NOMO-1 treated with dmso at 0.1 percent for 144 hours (cell line): ENCODE measurements around the gene FAIM2.

Experiments used
- DNase-seq: peaks from one replicate; lab custom pipeline; 2025; ENCODE audit not compliant: unreplicated experiment; lab: John Stamatoyannopoulos, UW

Gene FAIM2

DNA sequence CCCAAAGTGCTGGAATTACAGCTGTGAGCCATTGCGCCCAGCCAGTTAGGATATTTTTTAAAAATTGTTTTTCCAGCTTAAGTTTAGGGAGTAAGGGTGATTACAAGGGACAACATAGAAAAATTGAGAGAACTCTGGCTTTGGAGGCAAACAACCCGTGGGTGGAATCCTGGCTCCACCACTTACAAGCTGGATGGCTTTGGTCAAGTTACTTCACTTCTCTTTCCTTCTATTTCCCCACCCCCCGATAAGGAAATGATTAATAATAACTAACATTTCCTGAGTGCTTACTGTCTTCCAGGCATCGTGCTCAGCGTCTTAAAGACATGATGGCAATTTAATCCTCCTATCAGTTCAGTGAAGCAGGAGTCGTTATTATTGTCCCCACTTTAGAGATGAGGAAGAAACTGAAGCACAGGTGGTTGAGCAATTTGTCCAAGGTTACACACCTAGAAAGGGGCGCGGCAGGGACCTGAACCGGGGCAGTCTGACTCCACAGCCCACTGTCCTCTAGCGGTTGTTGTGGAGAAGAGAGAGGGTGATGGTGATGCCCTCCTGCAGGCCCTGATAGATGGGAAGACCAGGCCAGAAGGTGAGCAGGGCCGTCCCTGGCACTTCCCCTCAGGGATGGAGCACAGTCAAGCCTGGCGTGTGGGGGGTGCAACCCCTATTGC is 16.7 kb upstream of the FAIM2 start:
- no peak for DNase-seq

DNA sequence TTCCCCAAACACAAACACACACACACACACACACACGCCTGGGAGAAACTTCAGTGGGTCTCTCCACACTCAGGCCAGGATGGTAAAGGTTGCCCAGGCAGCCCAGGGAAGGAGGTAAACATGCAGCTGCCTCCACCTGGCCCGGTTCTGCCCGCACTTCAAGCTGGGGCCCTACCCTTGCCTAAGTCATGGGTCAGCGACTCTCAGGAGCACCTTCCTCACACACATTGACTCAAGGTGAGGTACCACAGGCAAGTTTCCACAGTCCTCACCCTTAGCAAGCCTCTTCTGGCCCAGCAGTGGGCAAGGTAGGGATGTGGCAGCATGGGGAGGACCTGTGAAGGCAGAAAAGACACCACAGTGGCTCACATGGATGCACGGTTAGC is 14.1 kb upstream of the FAIM2 start:
- DNase-seq, result no peak

DNA sequence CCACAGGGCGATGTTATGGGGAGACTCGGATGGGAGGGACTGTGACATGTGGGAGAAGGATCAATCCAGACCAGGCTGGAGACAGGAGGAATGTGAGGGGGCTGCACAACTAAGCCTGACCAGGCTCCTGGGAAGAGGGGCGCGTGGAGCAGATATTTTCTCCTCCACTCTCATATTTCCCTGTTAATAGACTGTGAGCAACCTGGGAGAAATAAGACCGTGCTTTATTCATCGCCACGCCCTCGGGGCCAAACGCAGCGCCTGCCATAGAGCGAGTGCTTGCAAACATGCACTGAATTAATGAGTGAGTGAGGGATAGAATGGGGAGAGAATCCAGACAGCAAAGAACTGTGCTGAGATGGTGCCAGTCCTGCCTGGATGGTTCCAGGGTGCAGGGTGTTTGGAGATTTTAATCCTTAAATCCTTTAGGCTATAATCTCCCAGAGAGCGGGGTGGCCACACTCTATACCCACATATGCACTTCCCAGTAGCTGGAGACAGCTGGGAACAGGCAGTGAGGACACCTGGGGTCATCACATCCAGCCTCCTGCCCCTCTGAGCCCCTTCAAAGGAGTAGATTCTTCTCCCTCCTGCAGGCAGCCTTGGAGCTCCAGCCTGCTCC is 13.6 kb upstream of the FAIM2 start:
- no peak for DNase-seq

DNA sequence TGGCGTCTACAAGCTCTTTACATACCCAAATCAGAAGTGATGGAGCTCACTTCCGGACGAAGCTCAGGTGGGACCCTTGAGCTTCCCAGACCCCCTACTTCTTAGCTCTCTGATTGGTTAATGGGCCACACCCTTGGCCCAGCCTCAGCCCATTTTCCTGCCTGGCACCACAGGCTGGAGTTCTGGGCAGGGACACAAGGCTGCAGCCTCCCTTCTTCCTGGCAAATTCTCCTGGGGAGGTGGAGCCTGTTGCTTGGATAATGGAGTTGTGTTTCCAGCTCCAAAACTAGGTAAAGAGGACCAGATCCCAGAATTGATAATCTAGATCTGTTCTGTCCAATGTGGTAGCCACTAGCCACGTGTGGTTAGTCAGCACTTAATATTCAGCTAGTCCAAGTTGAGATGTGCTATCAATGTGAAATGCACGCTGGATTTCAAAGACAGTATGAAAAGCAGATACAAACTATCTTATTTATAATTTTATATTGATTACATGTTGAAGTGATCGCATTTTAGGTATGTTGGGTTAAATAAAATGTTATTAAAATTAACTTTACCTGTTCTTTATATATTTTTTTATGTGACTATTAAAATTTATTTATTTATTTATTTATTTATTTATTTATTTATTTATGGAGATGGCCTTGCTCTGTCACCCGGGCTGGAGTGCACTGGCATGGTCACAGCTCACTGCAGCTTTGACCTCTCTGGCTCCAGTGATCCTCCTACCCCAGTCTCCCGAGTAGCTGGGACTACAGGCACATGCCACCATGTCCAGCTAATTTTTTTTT is 12.6 kb upstream of the FAIM2 start:
- no peak for DNase-seq

DNA sequence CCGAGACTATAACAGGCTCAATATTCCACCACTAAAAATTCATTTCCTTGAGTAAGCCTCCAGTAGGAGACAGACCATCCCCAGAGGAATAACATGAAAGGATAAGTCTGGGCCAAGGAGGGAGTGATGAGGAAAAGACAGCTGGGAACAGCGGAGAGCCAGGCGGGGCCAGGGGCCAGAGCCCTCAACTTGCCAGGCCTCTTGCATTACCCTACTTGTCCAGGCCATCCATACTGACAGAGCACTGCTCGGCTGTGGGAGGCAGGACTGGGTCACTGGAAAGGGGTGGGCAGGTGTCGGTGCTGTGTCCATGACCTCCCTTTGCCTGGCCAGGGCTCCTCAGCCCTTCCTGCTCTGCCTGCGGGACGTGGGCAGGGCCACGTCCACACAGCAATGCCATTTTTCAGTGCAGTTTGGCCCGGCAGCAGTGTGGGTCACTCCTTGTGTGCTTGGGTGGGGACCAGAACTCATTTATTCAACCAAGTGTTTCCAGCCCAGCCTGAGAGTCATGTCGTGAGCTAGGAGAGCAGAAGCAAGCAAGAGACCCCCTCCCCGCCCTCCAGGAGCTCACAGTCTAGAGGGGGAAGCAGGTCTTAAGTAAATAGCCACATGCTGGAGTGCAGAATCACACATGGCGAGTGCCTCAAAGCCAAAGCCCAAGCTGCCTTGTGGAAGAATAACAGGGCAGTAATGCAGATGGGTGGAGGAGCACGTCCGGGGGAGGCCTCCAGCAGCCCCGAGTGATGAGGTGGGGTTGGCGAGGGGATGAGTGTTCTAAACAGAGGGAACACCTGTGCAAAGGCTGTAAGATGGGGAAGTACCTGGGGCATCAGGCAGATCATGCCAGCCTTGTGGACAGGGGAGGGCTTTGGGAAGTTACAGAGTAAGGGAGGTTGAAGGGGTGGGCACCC is 8.9 kb upstream of the FAIM2 start:
- no peak for DNase-seq

DNA sequence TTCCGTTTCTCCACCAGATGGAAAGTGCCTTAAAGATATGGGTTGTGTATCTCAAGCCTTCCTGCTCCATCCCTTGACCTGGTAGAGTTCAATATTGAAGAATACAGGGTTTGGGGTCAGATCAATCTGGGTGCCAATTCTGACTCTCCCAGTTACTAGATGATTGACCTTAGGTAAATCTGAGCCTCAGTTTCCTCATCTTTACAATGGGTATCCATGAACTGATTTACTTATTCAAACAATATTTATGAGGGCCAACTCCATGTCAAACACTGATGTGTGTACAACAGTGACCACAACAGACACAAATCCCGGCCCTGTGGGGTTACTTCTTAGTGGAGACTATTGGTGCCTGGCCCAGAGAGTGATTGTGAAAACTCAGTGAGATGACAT is 7.5 kb upstream of the FAIM2 start:
- no peak for DNase-seq

DNA sequence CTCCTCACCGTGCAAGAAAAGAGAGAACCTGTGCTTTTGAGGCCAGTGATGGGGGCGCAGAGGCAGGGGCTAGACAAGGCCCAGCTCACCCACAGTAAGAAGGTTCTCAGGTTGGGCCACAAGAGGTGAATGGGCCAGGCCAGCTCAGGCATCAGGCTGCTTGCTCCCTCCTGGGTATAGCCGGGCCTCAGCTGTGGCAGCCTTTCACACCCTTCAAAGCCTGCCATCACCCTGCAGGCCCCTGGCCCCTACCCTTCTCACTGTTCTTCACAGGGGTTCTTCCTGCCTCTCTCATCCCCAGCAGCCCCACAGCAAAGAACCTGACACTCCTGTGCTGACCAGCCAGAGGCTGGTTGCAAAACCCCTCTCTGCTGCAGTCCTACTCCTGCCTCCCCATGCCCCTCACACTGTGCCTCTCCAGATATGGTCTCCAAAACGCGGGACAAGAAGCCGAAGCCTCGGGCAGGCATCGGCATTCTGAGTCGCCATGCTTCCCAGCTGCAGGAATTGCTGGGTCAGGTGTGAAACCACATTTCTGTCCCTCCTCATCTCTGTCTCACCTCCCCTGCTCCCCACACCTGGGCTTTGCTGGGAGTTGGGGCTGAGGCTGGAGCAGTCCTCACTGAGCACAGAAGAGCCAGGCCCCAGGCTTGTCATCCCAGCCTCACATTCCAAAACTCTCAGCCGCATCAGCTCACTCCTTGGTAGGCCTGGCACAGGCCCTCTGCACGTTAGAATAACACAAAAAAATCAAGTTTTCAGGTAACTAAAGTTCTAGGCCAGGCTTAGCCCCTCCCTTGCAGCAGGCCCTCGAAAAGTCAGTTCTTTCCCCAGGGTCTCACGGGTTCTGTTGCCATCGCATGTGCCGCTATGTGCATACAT is 6.9 kb upstream of the FAIM2 start:
- no peak for DNase-seq

DNA sequence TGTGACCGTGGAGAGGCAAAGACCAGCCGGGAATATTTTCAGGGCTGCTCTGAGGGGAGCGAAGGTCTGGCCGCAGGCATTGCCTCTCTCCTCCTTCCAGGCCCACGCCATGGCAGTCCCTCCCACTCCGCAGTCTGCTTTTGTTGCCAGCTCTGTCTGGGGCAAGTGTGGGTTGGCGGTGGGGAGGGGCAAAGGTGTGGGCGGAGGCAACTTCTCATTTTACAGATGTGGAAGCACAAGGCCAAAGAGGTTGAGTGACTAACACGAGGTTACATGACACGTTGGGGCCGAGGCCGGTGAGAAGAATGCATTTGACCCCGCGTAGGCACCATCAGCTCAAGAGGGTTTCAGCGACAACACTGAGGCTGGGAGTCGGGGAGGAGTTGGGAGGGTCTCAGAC is 6.1 kb upstream of the FAIM2 start:
- DNase-seq, result no peak

DNA sequence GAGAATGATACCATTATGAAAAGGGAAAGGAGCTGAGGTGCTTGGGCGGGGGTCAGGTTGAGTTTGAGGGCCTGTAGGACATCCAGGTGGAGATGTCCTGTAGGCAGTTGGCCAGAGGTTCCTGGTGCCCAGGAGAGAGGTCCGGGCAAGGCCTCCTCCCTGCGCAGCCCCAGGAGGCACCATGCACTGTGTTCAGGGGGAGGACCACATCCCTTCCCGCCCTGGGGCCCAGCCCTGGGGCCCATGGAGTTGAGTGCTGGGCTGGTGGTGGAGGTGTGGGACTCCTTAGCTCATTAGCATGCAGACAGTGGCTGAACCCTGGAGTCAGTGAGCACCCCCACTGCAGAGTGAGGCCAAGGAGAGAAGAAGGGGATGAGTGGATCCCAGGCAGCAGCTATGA is 5.7 kb upstream of the FAIM2 start:
- DNase-seq, result no peak

DNA sequence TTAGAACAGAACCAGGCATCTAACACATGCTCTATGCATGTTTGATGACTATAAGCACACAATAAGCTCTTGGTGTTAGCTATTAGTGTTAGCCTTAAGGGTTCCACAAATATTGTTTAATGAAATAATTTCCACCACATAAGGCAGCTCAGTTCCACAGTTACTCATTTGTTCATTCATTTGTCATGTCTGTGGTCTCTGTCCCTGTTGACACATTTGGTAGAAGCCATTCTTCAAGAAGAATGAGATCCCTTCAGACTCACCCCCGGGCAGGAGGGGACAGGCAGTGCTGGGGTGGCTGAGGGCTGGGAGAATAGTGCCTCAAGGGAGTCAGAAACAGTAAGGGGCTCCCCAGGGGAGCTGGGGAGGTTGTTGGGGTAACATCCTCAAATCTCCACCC is 3.7 kb upstream of the FAIM2 start:
- DNase-seq, result no peak

DNA sequence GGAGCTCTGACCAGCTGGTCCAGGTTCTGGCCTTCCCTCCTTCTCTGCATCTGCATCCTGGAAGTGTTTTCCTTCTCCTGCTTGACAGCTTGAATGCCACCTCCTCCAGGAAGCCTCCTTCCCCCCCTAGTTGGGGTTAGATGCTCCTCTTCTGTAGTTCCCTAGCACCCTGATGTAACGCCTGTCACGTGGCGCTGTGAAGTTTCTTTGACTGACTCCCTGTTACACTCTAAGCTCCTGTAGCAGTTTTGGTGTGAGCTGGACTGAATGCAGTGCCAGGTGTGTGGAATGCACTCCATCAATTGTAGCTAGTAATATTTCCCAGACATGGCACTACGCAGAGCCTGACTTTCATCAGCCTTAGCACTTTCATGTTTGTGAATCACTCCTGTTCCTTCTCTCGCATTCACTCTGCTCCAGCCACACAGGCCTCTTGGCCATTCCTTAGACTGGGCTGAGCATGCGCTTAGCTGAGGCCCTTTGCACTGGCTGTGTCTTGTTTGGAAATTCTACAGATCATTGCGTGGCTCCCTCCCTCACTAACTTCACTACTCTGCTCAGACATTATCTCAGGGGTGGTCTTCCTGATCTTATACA is 2.1 kb upstream of the FAIM2 start:
- DNase-seq, result no peak

DNA sequence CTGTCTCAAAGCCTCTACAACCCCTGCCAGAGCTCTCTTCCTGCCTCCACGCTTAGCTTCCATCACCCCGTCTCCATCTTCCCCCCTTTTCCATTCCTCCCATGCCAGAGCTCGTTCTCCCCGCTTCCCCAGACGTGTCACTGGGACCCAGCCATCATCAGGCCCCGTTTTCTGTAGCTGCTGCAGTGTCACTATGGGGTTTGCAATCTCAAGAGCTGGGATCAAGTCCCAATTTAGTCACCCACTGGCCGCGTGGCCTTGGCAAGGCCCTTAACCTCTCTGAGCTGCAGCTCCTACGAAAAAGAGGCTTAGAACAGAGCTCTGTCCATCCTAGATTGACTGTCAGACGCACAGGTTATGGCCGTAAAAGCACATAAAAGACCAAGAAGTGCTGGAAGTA is 901 bp upstream of the FAIM2 start:
- DNase-seq, result no peak

DNA sequence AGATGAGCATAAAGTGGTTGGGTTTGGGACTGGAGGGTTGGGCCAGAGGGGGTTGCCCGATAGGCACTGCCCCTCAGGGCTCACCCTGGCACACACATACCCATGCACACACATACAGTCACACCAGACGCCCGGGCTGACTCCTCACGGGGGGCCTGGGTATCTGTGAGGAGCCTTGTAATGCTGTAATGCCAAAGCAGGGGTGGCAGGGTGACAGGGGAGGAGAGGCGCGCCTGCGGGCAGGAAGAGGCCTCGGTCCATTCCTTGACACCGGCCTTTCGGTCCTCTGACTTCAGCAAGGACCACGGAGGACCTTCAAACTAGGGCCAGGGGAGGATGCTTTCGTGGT is 375 bp downstream of the FAIM2 start:
- no peak for DNase-seq

DNA sequence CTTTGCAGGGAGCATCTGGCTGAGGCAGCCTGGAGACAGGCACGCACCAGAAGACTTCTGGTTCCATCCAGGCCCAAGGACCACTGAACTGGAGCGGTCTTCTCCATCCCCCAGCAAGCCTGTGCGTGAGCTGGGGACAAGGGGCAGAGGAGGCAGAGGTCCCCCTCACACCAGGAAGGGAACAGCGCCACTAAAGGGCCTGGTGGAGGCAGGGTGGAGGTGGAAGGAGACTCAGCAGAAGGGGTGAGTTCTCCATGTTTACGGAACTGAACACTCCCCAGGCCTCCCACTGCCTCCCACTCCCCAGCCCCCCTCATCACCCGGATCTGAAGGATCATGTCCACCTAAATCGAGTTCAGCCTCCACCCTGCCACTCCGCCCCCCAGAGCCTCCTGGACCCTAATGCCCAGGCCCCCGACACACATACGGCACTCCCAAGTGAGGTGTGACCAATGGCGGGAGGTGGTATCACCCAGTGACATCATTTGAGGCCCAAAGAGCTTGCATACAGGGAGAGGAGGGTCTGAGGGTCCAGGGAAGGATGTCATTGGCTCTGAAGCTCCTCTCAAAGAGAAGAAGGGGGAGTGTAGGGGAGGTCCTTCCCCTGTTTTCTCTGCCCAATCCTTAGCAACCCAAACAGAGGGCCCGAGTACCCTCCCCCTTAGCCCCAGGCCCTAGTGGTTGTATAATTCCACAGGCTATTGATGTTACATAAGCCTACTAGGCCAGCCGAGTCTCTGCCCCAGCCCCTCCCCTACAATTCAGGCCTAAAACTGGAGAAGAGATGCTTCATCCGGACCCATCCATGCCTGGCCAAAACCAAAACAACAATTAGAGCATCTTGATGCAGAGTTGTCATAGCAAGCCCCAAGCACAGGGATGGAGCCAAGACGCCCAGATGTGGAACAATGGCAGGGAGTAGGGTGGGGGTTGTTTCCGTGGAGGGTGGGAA is 1.0 kb downstream of the FAIM2 start:
- no peak for DNase-seq

DNA sequence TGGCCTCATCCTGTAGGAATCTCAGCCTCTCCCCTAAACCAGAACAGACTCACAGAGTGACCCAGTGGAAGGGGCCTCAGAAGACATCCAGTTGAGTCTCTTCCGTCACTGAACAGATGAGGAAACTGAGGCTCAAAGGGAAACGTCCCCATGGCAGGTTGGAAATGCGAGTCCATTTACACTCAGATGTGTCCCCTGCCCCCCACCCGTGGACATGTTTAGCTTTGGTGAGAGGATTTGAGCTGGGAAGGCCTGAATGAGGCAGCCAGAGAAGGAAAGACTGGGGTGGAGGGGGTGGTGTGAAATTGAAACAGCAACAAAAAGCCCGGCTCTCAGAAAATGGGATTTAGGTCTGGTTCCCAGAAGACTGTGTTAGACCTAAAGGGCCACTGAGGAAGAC is 1.7 kb downstream of the FAIM2 start:
- DNase-seq, result no peak

DNA sequence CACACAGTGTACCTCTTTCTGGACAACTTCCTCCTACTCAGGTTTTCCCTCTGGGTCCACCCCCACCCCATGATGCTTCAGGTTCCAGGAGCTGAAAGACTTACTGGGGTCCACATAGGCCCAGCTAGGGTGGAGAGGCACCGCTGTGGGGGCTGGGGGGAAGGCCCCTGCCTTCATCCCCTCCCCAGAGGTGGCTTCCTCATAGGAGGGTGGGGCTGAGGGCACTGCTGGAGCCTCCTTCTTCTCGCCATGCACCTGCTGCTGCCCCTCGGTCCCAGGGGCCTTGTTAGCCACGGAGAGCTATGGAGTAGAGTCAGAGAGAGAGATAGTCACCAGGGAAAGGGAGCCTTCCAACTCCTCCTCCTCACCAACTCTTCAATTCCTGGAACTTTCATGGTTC is 2.7 kb downstream of the FAIM2 start:
- no peak for DNase-seq

DNA sequence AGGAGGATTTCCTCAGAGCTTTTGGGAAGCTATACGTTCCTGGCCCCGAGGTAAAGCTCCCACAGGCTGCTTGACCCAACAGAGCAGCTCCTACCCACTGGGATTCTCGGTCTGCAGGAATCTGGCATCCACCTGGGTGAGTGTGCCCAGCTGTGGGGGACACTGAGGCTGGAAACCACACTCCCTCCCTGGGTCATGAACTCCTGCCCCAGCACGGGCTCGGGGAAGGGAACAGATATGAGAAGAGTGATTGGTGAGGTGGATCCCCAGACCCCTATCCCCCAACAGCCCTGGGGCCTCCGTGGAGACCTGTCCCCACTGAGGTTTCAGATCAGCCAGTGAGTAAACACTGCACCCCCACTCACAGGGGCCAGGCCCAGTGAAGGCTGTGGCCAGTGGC is 3.3 kb downstream of the FAIM2 start:
- DNase-seq, result no peak

DNA sequence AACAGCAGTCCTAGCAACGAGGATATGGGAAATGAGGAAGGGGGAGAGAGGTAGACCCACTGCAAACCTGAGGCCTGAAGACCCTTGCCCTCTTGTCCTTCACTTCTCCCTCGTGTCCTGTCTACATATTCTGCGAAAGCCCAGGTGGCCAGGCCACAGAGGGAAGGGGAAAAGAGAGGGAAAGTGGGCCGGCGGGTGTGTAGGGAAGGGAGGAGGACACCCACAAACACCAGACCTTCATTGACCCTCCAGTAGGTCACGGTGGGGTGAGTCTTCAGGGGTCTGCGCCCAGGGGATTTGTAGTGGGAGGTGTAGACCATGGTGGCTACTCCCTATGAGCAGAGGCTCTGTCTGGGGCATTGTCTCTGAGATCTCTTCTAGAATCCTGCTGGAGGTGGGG is 3.8 kb downstream of the FAIM2 start:
- DNase-seq, result no peak

DNA sequence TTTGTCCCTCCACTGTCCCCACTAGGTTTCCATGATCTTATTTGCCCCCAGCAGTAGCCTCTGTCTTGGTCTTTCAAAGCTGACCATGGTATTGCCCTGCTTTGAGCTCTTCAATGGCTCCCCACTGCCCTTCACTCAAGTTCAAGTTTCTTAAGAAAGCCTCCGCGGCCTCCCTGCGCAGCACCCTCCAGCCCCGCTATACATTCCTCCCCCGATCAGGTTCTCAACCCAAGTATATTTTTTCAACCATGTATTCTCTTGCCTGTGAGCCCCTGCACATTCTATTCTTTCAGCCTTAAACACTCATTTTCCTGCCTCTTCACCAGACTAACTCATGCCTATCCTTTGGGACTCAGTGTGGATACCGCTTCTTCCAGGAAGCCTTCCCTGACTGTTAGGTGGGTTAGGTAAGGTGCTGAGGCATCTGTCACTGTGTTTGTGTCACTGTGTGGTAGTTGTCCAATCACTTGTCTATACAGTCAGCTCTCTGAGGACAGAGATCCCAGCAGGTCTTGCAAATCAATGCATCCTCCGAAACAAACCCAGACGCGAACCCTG is 4.3 kb downstream of the FAIM2 start:
- no peak for DNase-seq
